ENCODE data around the gene MED9.

MED9 gene

DNA sequence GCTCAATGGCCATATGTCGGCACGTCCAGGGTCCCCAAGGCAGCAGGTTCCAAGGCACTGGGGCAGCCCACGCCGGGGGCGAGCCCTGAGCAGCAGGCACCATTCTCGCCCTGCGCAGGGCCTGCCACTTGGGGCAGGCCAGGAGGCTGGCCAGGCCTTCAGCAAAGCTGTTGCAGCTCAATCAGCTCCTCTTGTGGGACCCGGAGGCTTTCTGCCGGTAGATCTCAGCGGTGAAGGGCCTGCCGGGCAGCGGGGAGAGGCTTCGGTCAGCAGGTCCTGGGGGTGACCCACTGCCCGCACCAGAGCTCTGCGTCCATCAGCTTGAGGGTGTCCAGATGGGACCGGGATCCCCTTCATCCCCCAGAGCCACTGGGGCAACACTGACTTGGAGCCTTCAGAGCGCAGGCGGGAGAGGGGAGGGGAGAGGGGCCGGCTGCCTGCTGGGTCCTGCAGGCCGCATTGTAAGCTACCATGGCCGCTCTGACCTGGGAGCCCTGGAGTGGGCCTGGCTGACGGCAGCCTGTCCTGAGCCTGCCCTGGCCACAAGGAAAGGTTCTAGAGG lies 28.9 kb downstream of the MED9 start:
- no peak for DNase-seq

DNA sequence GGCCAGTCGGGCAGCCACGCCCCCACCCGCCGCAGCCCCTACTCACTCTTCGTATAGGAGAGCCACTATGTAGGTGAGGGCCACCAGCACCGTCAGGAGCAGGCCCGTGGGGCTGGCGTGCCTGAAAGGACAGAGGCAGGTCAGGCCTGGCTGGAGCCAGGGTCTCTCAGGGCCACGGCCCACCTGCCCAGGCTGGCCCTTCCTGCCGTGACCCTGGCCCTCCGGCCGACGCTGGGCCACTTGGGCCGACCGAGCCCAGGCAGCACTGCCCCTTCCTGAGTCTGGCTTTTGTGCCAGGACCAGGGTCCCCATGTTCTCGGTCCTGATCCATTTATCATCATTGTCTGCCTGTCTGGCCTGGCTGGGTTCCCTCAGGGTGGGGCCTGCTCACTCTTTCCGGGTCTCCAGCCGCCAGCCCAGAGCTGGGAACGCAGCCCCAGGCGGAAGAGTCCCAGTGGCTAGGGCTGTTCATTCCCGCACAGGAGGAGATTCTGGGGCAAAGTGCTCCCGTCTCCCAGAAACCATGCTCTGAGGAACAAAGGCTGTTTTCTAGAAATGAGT lies 29.5 kb downstream of the MED9 start:
- DNase-seq: no peak

DNA sequence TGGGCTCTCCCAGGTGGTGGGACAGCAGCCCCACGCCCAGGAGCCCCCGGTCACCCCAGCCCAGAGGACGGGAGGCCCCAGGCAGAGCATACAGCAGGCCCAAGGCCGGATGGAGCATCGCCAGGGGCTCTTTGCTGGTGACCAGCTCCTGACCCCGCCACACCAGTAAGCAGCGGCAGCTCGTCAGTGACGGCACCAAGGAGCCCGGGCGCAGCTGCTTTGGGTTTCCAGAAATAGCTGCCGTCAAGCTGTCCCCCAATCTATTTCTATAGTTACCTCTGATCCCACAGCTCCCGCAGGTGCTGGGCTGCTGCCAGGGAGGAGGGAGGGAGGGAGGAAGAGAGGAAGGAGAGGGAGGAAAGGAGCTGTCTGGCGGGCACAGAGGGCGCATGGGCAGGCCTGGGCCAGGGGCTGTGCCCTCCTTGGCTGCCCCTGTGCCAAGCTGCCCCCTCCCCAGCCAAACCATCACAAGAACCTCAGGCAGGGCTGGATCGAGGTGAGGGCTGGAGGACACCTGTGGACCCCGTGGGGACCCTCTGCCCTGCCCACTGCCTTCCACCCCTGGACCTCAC lies 30.2 kb downstream of the MED9 start:
- DNase-seq: no peak

DNA sequence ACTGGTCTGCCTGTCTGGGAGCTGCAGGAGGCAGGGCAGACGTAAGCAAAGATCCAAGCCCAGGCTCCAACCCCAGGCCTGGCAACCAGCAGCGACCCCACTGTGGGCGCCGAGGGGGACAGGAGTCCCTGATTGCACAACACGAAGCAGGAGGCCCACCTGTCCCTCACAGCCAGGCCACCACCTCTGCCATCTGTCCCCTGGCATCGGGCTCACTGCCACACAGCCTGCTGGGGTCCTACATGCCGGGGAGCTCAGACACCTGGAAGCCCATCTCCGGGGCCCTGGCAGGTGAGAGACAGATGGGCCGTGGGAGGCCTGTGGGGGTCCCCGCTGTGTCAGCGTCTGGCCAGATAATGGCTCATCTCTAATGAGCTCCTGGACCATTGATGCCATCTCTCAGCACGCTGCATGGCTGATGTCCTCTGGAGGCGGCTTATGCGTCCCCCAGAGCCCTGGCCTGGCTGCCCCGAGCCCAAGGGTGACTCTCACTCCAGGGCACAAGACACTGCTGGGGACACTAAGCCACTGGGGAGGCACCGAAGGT lies 30.7 kb downstream of the MED9 start:
- DNase-seq: no peak

DNA sequence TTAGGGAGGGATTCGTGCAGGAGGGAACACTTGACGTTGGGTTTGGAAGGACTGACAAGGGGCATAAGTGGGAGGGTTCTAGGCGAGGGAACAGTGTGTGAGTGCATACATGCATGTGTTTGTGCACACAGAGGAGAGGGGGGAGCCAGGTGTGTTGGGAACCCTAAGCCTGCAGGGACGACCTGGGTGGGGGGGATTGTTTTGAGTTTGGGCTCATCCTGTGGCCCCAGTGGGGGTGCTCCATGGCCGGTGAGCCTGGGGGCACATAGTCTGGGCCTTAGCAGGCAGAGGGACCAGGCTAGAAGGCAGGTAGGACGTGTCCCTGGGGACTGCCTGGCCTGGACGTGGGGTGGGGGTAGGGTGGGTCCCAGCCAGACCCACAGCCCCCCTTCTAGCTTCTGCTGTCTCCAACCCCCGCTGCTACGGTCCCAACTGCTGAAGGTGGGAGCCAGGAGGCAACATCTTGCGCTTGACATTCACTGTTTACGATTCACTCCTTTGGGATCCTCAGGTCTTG lies 31.3 kb downstream of the MED9 start:
- no peak for DNase-seq

DNA sequence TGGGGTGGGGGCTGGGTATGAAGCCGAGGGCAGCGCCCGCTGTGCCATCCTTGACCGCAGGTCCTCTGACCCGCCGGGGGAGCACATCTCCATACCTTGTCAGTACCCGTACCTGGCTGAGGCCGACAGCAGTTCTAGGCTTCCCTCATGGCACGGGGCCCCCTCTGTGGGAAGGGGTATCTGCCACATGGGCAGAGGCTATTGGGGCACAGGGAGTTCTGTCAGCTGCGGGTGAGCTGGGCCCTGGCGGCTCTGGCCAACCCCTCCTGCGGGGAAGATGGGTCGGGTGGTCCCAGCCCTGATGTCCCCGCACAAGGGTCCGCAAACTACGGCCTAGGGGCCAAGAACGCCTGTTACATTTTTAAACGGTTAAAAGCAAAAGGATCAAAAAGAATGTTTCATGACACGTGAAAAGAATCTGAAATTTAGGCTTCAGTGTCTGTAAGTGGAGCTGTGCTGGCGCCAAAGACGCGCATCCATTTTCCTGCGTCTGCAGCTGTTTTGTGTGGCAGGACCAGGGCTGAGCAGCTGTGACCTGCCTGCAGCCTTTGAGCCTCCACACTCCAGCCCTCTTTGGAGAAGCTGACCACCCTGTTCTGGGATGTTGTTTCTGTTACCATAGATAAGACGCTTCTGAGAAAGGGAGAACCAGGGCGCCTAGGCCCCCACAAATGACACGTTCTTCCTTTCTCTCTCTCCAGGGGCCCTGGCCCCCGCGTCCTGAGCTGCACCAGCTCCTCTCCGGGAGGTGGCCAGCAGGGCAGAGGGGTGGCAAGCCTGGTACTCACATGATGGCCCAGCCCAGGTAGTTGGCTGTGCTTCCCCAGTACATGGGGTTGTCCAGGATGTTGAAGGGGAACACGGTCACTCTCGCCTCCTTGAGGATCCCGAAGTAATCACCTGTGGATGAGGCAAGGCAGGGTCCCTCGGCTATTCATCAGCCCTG lies 32.1 kb downstream of the MED9 start:
- no peak for DNase-seq

DNA sequence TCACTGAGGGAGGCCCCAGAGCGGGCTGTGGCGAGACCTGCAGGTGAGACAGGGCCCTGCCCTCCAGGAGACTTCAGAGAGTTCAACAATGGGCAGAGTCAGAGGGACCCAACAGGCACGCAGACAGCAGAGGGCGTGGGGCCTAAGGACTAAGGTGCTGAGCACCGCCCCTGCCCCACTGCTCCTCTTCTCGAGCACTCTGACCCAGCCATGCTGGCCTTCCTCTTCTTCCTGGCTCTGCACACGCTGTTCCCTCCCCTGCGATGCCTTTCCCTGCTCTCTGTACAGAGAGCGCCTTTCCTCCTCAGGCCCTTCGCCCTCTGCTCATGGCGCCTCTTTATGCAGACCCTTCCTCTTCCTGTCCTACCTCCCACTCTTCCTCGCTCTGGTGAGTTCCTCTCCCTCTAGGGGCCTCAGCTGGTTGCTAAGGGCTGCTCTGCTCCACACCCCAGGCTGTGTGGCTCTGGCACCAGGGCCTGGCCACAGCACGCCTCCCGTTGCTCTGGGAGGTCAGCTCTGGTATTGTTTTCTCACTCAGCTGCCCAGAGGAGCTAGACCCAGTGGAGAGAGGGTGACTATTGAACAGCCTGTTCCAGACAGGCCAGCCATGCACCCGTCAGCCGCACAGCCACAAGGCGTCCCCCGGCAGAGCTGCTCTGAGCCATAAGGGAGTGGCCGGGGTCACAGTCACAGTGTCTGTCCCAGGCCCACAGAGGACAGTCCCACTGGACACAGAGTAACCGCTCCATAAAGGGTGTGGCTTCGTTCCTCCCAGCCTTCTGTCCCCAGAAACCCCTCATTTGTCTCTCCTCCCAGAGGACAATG lies 33.0 kb downstream of the MED9 start:
- no peak for DNase-seq

DNA sequence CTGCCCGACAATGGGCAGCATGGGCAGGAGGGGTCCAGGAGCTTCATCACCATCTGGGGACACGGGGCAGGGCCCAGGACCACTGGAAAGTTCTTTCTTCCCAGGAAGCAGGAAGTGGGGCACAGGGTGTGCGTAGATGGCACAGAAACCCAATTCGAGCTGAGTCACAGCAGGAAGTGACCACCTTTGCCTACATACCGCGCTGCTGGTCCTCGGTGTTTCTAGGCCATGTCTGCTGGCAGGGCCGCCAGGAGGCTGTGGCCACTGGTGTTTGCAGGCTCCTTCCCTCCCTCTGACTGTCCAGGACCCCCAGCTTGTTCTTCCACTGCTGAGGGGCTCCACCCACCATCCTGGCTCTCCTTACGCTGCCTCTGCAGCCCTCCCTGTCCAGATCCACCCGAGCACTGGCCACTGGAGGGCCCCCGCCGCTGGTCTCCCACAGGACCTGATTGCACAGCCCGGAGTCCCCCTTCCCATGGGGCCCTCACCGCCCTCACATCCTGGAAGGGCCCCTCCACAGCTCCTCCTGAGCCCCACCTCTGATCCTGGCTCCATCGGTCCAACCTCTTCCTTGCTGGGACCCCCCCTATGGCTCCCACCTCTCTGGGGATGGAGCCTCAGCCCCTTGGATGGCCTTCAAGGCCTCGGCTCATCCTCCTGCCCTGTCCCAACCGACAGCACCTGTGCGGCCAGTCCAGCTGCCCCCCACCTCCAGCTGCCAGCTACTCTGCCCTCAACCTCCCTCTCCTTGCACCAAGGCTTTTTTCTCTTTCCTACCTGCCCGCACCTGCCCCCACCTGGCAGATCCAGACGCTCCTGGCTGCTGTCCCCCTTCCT lies 33.9 kb downstream of the MED9 start:
- DNase-seq: no peak

DNA sequence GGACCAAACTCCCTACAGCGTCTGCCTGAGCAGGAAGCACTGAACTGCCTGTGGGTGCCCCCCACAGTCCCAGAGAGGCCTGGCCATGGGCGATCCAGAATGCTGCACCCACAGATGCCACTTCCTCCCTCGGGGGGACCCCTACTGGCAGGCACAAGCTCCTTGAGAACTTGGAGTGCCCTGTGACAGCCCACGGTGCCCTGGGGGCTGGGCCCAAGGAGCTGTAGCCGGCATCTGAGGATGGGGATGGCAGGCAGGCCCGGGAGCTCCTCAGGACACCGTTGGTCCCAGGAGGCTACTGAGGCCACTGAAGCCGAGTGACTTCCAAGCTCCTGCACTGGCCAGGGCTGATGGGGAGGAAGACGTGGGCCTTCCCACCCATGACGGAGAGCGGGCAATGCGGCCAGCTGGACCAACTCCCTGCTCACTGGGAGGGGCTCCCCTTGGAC lies 34.5 kb downstream of the MED9 start:
- no peak for DNase-seq

DNA sequence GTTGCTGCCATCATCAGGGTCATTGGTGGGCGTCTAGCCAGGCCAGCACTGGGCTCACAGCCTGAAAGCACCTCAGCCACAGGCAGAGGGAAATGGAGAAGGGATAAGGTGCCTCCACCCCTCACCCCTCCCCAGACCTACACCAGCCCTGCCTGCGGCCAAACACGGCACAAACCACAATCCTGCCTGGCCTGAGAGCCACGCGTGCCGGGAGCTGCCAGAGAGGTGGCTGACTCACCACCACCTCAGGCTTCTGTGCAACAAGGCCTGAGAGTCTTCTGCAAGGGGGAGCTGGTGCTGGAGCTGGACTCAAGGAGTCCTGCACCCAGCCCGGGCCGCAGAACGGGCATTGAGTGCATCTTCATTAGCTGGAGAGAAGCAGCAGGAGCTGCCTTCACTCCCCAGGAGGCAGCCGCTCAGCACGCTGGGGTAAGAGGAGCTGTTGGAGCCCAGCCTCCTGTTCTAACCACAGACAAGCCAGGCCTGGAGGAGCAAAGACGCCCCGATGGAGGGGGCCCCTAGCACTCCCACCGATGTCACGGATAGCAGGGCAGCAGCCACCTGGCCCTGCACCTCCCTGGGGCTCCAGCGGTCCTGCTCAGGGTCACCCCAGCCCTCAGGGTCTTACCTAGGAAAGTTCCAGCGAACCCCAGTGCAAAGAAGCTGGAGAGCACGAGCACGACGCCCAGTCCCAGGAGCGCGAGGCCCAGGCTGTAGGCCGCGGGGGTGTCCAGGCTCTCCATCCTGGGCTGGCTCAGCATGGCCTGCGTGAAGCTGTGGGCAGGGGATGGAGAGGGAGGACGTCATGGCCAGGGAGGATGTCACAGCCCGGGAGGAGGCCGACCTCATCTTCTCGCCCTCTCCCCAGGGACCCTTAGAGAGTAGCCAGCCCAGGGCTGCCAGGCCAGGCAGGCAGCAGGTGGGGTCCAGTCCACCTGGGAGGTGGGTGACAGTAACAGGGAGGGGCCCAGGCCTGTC lies 35.4 kb downstream of the MED9 start:
- no peak for DNase-seq

DNA sequence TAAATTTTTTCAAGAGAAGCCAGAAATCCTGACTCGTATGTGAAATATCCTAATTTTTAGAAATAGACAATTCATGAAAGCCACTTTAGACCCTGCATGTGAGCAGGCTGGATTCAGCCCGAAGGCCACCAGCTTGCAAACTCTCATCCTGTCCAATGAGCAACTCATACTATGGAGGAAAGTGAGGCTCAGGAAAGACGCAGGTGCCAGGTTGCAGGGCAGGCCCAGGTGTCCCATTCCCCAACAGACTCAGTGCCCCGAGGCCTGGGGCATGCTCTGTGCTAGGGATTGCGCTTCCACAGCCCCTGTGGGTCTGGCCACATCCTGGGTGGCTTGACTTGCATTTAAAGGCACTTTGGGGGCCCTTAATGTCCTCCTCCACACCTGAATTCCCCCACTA lies 36.1 kb downstream of the MED9 start:
- no peak for DNase-seq

DNA sequence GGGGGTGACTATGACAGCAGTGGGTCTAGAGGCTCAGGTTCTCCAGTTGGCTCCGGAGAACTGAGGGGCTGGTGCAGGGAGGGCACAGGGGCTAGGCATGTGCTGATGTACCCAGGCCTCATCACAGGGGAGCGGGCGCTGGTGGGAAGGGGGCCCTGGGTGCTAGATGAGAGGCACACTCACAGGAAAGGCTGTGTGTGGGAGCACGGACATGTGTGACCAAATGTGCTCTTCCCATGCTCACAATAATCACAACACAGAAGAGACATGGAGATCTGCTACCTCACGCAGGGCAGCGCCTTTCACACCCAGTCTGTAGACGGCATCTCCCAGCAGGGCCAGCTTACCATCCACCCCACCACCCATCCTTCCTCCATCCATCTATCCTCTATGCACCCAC lies 36.8 kb downstream of the MED9 start:
- no peak for DNase-seq

DNA sequence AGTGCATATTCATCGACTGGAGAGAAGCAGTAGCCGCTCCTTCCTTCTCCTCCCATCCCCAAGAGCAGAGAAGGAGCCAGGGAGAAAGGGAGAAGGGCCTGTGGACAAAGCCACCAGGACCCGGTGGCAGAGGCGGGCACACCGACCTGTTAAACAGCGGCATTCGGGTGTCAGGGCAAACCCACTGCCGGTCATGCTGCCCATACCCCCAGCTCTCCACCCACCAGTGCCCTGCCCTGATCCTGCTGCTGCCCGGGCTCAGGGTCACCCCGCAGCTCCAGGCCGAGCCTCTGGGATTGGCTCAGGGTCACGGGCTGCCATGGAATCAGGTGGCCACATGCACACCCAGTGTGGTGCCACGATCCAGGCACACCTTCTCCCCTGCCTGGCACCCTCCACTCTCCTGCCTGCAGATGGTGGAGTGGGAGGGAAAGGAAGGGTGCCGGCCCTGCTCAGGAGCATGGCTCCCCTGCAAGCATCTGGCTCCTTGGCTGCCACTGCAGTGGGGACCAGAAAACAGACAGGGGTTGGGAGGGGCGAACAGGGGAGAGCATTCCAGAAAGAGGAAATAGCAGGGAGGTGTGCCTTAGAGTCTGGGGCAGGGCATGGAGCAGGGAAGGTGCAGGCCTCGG lies 37.7 kb downstream of the MED9 start:
- no peak for DNase-seq

DNA sequence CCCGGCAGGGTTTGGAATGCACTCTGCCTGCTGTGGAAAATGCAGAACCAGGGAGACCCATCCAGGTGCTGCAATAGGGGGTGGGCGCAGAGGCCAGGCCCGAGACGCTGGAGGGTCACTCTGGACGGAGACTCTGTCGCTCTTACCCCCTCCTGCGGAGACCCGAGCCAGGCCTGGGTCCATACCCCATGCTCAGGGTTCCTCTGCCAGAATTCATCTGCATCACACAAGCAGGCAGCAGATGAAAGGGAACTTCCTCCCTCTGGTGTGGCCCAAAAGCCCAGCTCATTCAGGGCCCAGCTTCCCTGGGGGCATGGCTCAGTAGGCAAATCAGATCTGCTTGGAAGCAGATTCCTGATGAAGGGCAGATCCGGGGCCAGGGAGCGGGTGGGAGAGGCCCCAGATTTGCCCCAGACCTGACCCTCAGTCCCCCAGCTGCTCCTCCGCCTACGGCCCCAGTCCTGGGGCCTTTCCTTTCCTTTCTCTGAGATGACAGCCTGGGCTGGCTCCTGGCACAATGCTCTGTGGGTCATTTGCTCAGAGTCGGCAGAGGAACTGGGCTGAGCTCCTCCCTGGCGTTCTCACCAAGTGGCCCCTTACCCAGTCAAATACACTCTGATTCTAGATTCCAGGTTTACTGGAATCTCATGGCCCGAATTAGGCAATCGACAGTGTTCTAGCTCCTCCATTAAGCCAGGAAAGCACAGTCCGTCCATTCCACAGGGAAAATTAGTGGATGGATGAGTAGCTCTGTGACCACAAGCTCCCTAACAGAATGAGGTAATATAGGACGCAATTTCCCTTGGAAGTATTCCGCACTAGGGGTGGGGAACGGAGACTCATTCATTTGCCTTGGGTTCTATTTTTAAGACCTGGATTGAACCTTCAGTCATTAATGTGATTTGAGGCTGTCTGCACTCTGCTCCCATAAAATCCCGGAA lies 38.5 kb downstream of the MED9 start:
- DNase-seq: no peak

DNA sequence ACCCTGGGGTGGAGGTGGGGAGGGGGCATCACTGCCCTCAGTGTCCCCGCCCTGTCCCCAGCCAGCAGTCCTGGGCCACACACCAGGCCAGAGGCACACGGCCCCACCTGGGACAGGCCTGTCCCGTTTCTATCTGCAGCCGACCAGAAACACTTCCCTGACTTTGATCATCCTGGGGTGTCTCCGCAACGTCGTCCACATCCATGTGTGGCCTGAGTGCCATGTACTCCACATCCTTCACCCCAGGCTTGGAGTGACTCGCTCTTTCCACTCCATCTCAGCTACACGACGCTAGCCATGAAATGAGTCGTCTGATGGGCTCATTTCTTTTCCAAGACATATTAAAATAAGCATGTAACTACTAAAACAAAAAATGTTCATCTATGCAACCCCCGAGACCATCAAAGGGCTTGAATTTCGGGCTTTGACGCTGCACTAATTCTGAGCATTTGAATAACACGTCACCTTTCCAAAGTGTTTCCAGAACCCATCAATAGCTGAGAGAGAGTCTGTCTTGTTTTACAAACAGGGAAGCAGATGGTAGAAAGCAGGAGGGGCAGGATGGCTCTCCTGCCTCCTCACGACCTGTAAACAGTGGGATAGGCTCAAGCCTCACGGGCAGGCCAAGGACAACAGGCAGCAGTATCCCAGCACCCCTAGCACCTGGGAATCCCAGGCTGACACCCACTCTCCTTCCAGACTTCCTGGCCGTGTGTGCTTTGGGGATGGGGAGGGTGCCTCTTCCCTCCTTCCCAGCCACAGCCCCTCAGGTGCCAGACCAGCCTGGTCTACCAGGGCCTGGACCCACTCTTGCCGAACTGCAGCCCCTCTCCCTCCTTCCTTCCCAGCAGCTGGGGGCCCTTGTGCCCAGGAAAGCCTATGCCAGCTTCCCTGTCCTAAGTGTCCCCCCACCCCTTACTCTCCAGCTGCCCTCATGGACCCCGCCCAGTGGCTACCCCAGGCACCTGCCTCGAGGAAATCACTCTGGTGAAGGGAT lies 39.4 kb downstream of the MED9 start:
- no peak for DNase-seq

DNA sequence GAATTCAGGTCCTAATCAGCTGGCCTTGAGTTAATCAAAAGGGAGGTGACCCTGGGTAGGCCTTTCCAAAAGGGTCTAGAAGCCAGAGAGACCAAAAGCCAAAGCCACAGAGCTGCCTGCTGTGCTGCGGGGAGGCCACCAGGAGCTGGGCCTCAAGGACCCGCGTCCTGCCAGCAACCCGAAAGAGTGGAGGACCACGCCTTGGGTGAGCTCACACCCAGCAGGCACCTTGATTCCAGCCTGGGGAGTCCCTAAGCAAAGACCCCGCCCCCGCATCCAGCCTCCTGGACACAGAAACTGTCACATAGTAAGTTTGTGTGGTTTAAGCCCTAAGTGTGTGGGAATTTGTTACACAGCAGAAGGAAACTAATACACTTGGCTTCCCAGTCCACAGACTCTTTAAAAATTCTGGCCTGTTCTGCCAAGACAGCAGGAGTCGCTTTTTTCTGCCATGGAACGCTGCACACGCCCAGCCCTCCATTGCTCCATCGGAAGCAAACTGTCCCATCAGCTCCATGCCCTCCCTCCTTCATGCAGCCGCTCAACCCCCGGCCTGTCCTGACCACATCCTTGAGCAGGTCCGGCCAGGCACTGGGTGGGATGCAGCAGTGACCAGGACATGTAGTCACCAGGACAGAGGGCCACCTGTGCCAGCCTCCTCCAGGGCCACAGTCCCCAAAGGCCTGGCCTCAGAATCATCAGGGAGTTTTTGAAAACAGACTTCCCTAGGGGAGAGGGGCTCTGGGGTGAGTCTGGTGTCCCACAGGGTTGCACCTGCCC lies 40.3 kb downstream of the MED9 start:
- no peak for DNase-seq
